Measurements from ENCODE around the gene SHB. TPM values are rescaled to one million over a fixed set of nuclear protein-coding genes. Genes with fewer than 3 reads are reported as not detected.

SHB gene
- total RNA-seq, 1 donor from 2014 or later: 15.0 TPM

DNA sequence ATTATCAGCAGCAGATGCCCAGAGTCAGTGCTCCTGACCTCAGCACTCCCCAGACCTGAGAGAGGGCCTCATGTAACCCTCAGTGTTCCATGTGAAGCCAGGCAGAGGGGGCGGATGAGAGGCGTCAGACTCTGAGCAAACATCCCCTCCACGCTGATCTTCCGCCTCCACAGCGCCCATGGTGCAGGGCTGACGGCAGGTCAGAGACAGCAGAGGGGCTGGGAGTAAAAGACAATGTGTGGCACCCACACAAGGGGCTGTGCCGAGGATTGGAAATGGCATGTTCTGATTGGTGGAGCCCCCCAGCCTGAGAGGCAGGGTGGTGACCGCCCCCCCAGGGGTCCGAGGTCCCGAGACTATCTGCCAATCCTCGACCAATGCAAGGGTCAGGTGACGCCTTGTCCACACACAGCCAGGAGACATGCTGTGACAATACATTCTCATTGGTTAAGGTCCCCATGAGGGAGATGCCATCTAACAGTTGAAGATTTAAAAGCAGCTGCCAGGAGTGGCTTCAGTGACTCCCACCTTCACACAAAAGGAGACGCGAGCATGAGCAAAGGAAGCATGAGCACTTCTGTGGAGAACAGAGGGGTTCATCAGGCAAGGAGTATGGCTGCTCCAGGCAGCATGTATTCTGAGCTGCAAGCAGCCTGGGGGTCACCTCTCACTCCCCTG, 145.8 kb downstream of the SHB start:
- no peak for ATAC-seq (ENCODE audit: poor library complexity)
- intact Hi-C loops (cut with DNase I): loop anchor here (5.0 kb wide), 1 partner anchor 64 kb away; no protein-coding TSS in a partner anchor
- DNase-seq: no peak

DNA sequence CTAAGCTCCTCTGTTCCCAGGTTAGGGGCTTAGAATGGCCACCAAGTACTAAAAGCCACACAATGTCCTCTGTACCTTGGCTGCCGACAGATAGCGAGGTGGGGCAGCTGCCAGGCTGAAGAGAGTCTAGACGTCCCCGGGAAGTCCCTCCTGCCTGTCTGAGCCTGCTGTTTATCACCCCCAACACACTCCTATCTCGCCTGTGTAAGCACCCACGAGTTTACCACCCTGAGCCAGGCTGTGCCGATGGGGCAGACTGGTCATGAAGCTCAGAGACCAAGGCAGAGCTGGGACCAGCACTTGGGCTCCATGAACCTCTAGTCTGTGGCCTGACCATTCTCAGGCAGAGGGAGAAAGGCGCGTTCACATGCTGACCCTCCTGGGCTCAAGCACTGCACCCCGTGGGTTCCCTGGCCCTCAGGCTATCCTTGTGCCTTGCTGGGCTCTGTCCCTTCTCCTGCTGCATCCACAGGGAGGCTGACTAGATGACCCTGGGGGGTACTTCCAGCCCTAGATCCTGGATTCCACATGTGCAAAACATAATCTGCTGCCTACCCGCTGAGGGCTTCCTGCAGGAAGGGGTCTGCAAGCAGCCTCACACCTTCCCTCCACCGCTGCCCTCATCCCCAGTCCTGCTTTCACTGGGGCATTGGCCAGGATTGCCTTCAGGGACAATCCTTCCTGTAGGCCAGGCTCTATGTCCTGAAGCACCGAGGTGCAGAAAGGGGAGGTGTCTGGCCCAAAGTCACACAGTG, 146.5 kb downstream of the SHB start:
- peak; percentile 88 for ATAC-seq (ENCODE audit: poor library complexity)
- intact Hi-C loops (cut with DNase I): loop anchor here (5.0 kb wide), 1 partner anchor 65 kb away; no protein-coding TSS in a partner anchor

DNA sequence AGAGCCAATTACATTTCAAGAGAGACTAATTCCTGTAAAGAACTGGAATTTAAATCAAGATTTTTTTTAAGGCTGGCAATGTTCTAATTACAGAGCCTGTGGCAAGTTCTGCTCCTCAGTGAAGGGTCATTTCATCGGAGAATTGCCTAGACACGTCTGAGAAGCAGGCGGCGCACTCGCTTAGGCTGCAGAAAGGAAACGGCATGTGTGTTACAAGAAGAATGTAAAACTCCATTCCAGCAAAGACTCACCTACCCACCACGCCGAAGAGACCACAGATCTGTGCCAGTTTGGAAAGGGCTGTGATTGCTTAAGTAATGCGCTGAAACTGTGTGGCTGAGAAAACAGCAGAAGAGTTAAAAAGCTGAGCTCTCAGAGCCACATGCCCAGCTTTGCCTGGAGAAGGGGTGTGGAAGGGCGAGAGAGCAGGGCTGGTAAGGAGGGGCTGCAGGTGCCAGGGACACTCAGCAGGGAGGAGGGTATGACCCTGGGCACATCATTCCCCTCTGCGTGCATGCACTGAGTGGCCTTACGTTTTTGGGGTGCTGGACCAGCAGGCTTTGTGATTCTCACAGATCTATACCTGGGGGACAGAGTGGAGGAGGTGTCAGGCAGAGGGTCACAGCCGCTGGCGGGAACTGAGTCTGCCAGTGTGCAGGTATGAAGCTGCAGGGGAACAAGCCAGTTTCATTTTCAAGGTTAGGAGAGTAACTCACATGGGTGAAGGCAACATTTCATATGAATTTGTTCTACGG, 147.3 kb downstream of the SHB start:
- DNase-seq: no peak
- no peak for ATAC-seq (ENCODE audit: poor library complexity)
- intact Hi-C loops (cut with DNase I): loop anchor here (5.0 kb wide), 1 partner anchor 66 kb away; no protein-coding TSS in a partner anchor

More for the DNA sequence above, 146.5 kb downstream of the SHB start:
- peak; percentile 64 for DNase-seq

DNA sequence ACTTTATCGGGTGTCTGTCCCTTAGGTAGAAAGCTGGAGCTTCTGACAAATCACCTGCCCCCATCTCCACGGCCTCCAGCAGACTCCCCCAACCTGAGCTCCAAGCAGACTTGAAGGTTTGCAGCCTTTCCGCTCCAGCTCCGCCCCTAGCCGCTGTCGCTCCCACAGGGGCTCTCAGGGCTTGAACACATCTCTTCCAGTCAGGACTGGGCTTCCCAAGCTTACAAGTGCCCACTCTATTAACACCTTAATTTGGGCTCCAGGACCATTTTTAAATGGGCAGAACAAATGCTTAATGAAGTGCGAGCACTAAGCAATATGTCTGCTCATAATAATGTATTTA, 147.9 kb downstream of the SHB start:
- intact Hi-C loops (cut with DNase I): loop anchor here (5.0 kb wide), 1 partner anchor 66 kb away; no protein-coding TSS in a partner anchor
- no peak for ATAC-seq (ENCODE audit: poor library complexity)
- no peak for DNase-seq

DNA sequence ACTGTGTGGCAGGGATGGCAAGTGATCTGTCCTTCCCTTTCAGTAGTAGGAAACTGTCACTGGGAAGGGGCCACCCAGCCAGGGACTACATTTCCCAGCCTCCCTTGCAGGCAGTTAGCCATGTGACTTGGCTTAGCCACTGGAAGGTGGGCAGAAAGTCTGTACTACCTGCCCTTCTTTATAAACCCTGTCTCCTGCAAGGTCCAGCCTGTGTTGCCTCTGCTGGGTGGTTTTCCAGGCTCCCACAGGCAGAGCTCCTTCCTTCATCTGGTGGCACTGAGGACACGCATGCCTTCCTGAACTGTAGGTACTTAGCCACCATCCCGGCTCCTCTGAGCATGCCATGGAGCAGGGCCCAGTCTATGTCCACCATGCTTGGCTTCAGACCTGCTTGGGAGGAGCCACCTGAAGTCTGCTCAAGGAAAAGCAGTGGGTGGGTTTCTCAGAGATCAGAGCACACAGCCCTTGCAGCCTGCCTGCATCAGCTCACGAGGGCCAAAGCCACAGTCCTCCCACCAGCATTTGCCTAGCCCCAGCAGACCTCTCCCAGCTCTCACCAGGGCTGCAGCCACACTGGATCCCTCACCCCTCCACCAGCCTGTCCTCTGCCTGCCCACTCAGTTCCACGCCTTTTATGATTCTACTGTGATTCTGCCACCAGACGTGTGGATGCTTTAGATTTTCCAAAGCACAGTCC, 148.4 kb downstream of the SHB start:
- DNase-seq (no peak), ATAC-seq (ENCODE audit: poor library complexity) (no peak)
- intact Hi-C loops (cut with DNase I): loop anchor here (5.0 kb wide), 1 partner anchor 67 kb away; no protein-coding TSS in a partner anchor

DNA sequence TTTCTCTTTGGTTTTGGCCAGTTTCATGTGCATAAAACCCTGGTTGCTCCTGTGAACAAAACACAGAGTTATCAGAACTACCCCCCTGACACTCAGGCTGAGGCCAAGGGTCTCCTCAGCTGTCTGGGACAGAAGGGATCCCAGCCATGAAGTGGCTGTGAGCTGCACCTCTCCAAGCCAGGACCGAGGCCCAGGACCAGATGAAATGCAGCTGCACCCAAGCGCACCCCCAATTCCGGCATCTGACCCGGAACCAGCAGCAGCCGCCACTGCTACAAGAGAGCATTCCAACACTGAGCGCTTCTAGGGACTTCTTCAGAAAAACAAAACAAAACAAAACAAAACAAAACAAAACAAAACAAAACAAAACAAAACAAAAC, 149.1 kb downstream of the SHB start:
- ATAC-seq (ENCODE audit: poor library complexity) (no peak), DNase-seq (no peak)
- intact Hi-C loops (cut with DNase I): loop anchor here (5.0 kb wide), 2 partner anchors 67 to 147 kb away; partner anchors contain the start of gene SHB

DNA sequence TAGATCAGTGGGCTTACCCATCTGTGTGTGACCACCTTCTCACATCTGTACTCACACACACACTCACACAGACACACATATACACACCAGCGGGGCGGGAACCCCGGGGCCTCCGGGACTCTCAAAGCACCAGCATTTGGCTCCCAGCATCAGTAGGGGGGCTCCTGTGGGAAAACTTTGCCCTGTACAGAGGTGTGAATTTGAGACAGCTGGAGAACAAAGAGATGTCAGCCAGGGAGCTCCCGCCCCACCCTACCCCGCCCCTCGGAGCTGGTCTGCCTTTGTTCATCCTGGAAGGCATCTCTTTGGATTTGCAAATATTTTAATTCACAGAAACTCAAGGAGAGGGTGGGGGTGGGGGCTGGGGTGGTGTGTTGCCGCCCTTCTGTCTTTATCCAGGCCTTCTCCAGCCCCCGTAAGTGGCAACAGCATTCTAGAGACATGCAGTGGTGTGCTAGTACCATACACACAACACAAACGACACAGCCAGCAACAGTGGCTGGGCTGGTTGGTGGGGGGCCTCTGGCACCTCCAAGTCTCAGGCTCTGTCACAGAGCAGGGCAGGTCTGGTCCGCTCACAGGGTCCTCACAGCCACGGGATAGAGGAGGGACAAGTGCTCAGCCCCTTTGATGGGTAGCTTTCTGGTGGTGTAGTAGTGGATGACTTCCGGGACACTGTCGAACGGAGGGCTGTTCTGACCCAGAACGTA, 149.6 kb downstream of the SHB start:
- DNase-seq (no peak), ATAC-seq (ENCODE audit: poor library complexity) (no peak)
- intact Hi-C loops (cut with DNase I): loop anchor here (5.0 kb wide), 1 partner anchor 148 kb away; the partner anchor contains the start of gene SHB

DNA sequence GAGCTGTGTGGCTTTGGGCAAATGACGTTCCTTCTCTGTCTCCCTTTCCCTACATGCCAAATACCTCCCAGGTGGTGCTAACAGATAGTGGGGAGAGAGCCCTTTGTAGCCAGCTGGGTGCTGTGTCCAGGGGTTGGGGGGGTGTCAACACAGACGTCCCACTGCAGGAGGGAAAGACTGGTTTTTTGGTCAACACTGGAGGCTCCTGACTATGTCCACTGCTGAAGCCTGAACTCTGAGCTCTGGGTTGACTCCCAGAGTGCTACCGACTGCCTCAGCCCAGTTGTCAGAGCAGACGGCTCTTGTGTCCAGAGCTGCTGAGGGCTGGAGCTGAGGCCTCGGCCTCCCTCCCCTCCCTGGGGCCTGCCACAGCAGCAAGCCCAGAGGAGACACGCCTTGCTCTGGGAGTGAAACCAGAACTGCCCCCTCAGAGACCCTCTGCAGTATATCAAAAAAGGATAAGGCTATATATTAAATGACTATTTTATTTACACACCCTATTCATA, 150.3 kb downstream of the SHB start:
- intact Hi-C loops (cut with DNase I): loop anchor here (5.0 kb wide), 1 partner anchor 149 kb away; the partner anchor contains the start of gene SHB
- ATAC-seq (ENCODE audit: poor library complexity) (no peak), DNase-seq (no peak)

DNA sequence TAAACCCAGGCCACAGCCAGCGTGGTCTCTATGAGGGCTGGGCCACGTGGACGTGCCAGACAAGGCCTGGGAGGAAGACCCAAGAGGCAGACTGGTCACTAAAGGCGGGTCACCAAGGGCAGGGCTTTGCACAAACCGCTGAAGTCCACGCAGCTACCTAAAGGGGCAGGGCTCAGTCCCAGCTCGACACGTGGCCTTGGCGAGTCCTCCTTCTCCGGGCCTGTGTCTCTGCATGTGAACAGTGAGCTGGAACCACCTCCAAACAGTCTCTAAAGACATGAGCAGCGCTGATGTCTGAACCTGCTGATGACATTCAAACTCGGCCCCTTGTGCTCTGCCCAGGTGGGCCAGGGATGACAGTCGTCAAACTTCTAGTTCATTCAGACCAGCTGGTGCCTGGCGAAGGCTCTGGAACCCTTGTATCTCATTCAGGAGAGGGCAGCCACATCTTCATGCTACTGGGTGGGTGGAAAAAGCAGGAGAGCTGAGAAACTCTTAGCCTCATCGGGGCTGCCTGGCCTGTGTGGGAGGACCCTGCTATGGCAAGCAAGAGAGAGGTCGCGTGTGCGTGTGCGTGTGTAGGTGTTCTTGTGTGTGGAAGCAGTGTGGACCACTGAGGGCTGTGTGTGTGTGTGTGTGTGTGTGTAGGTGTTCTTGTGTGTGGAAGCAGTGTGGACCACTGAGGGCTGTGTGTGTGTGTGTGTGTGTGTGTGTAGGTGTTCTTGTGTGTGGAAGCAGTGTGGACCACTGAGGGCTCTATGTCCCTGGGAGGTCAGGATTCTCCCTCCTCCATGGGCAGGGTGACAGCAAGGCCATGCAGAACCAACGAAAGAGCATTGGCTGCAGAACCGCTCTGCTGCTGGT, 151.0 kb downstream of the SHB start:
- intact Hi-C loops (cut with DNase I): loop anchor here (5.0 kb wide), 1 partner anchor 149 kb away; the partner anchor contains the start of gene SHB
- DNase-seq (no peak), ATAC-seq (ENCODE audit: poor library complexity) (no peak)

DNA sequence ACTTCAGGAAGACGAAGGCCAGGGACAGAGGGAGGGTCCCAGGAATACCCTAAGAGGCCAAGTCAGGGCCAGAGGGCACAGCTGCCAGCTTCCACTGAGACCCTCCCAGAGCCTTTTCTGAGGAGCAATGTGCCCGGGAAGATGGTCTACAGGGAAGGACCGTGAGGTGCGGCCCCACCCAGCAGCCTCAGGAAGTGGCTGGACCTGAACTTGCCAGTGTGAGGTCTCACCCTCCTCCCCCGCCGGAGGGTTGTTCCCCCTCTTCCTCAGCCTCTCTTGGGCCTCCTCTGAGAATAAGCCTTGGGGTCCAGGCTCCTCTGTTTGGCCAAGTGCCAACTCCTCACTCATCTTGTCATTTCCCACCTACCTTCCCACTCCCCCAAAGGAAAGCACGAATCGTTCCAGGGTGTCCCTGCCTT, 151.7 kb downstream of the SHB start:
- ATAC-seq (ENCODE audit: poor library complexity) (no peak), DNase-seq (no peak)
- intact Hi-C loops (cut with DNase I): loop anchor here (5.0 kb wide), 1 partner anchor 150 kb away; the partner anchor contains the start of gene SHB

DNA sequence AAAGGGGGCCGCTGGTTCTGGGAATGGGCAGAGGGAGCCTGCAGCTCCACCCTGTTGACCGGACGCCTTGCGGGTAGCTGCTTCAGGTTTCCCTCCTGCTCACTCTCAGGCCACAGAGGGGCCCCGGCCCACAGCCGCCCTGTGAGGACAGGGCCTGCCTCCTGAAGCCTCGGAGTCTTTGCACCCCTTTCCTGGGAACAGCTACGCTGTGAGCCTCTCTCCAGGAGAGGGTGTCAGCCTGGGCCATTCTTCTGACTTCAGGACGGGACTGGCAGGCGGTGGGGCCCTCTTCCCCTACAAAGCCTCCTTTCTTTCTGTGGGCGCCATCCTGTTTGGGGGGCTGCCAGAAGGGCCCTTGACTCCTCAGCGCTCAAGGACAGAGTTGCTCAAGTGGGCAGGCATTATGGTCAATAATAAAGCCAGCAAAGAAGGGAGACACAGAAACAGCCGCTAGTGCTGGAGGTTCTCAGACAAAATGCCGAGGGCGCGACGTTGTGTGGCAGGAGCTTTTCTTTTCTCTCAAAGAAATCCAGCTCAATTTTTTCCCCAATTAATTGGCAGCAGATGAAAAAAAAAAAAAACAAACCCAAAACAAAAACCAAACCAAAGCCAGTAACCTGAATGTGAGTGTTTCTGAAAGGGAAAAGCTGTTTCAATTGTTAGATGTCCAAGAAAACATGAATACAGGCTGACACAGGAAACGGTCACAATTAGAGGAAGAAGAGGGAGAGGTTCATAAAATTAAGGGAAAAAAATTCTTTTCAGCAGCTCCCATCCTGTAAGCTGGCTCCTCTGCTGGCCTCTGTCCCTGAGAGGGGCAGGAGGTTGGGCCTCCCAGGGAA, 152.3 kb downstream of the SHB start:
- DNase-seq: no peak
- intact Hi-C loops (cut with DNase I): loop anchor here (5.0 kb wide), 1 partner anchor 151 kb away; the partner anchor contains the start of gene SHB
- ATAC-seq (ENCODE audit: poor library complexity): no peak

DNA sequence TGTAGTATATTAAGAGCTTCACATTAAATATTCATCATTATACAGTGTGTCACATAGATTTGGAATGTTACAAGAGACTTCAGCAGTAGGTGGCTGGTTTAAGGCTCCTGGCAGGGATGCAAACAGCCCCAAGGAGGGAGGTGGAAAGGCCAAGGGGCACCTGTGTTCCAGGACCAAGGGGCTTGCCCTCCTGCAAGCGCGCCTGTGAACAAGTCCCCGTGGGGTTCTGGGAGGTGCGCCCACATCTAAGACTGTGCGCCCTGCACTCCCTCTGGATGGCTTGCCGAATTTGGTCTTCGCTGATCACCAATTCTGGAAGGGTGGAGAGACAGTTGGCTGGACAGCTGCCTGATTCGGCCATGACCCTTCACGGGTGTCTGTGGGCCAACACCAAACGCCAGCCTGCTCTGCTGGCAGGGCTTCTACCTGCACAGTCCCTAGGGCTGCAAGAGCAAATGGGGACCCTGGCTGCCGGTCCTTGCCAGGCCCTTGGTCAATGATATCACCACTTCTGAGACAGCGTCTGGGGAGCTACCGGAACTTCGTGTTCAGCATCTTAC, 153.0 kb downstream of the SHB start:
- no peak for DNase-seq
- intact Hi-C loops (cut with DNase I): loop anchor here (5.0 kb wide), 1 partner anchor 151 kb away; the partner anchor contains the start of gene SHB
- no peak for ATAC-seq (ENCODE audit: poor library complexity)

DNA sequence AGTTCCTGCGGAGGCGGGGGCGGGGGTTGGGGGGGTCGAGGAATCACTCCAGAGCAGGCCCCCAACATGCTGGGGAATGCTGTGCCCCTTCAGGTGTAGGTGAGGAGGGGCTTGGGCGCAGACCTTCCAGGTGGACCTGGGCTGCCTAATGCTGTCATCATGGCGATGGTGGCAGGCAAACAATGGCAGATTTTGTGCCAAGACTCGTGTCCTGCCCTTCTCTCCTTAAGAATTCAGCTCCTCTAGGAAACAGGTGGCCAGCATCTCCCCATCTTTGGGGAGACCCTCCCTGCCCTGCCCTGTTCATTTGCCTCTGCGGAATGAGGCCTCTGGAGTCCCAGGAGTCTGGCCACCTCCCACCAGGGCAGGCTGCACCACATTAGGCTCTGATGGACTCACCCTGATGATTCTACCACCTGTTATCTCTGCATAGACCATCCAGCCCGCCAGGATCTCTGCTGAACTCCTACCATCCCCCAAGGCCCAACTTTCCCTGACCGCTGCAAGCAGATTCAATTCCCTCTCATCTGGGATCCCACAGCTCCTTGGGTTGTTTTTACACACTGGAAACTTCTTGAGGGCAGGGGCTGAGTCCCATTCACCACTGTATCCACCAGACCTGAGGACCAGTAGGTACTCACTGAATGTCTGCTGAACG, 154.2 kb downstream of the SHB start:
- intact Hi-C loops (cut with DNase I): loop anchor here (5.0 kb wide), 3 partner anchors 152 to 447 kb away; partner anchors contain the start of gene SHB
- no peak for ATAC-seq (ENCODE audit: poor library complexity)
- DNase-seq: no peak

DNA sequence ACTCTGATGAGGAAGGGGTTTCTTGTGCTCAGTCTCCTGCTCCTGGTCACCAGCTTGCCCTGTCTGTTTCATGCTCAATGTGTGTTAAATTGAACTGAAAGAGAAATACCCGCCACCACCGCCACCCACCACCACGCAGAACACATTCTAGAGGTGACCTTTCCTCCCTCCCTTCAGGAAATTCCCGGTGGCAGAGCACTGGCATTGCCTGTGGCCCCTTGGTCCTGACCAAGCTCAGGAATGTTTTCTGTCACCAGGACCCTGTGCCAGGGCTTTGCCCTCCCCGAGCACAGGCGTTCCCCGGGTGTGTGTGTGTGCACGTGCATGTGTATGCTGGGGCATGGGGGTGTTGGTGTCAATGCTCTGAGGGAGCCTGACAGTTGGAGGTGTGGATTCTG, 154.9 kb downstream of the SHB start:
- DNase-seq (no peak), ATAC-seq (ENCODE audit: poor library complexity) (no peak)
- intact Hi-C loops (cut with DNase I): loop anchor here (5.0 kb wide), 2 partner anchors 248 to 448 kb away; no protein-coding TSS in a partner anchor
